Activated CD4-positive, alpha-beta T cell treated with anti-CD3 and anti-CD28 coated beads, Interleukin-2, amount 50 U/mL, for 48 hours (primary cell): ENCODE measurements around the gene SIGLEC8.
A peak's percentile ranks its signal among the peaks of the same experiment; 100 is the strongest.
"Not testable (repeated sequence)": the region's sequence is repeated elsewhere in the genome, so short reads cannot be mapped to it uniquely, and the experiment has no call there.

Source experiments
- DNase-seq, 2 experiments: peaks; one replicate each; pipeline ENCODE4 v3.0.0-alpha.2; 2020

The SIGLEC8 gene

DNA sequence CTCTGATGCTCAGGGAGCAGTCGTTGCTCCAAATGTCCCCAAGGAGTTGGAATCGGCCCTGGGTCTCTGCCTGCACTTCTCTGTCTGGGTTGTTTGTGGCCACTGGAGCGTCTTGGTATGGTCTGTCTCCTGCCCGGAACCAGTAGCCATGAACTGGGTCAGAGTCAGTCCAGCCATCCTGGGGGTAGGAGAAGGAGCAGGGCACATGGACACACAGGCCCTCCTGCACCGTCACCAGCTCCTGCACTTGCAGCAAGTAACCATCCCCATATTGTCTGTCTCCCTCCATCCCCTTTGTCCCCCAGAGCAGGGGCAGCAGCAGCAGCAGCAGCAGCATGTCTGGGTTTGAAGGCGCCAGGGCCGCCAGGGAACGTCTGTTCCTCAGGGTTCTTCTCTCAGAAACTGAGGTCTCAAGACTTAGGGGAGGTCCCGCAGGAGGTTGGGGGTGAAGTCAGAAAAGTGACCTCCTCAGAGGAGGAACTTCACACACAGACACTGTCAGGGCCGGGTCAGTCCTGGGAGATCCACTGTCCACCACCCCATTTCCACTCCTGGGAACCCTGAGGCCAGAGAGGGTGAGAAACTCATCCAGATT lies at the start of gene SIGLEC8:
Gene SIGLEC8 (minus strand): TSS at position 404 of the 595 bp plus-strand sequence. CDS start 67 bp downstream, at position 337.
- DNase-seq: no peak

DNA sequence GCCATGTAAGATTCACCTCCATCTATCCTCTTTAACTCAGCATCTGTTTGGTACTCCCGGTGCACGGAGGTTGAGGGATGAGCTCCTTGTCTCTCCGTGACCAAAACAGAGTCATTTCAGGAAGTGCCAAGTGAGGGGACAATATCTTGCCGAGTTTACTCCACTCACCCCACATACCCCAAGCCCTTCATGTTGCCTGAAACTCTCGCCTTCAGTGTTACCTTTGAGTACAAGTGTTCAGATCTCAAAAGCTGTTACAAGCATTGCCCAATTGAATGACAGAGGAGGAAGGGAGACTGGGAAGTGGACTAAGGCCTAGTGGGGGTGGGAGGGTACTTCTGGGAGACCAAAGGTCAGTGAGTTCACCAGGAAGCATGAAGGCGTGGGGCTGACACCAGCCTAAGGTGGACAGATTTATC lies 49.4 kb upstream of the SIGLEC8 start:
- DNase-seq: no peak

DNA sequence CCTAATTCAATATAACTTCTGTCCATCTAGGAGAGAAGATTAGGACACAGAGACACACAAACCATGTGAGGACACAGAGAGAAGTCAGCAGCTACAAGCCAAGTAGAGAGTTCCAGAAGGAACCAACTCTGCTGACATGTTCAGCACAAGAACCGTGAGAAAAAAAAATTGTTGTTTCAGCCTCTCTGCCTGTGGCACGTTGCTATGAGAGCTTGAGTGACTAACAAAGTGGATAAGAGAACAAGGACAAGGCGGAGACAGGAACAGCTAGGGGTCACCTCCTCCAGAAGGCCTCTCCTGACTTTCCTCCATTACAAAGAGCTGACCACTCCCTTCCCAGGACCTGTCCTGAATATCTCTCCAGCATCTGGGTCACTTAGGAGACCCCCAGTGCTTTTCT lies 48.9 kb upstream of the SIGLEC8 start:
- no peak for DNase-seq

DNA sequence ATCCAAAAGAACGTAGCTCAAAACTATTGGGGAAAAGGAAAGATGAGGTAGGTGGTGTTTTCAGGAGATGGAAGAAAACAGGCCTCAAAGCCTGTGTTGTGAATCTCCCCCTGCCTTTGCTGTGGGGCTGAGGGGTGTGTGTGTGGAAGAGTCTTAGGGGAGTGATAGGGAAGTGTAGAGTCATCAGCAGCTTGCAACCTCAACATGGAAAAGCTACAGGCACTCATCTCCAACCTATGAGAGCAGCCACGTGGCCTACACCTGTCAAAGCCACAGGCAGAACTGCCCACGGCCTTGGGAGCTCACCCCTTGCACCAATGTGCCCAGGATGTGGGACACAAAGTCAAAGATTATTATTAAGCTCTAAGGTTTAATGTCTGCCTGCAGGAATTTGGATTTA lies 47.6 kb upstream of the SIGLEC8 start:
- no peak for DNase-seq

DNA sequence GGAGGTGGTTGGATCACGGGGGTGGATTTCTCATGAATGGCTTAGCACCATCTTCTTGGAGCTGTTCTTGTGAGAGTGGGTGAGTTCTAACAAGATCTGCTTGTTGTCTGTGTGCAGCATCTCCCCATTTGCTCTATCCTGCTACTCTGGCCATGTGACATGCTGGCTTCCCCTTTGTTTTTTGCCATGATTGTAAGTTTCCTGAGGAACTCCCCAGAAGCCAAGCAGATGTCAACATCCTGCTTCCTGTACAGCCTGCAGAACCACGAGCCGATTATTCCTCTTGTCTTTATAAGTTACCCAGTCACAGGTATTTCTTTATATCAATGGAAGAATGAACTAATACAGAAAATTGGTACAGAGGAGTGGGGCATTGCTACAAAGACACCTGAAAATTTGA lies 45.6 kb upstream of the SIGLEC8 start:
- DNase-seq: no peak

DNA sequence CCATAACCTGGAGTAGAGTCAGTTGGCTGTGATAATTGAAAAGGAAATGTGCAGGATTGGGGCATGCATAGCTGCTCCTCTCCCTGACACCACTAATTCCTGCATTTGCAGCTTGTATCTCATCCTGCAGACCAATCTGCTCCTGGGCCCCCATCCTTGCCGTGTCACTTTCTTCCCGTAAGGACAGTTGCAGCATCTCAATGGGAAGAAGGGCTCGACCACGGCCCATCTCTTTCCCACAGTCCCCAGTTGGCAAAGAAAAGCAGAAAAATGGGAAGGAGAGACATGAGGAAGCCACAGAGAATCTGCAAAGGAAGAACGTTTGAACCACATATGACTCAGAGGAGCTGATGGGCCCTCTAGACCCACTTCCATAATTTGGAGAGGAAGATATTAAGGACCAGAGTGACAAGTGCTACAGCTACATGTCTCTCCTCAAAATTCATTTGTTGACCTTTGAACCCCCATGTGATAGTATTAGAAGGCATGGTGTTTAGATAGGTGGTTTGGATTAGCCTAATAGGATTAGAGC lies 45.1 kb upstream of the SIGLEC8 start:
- DNase-seq: no peak

DNA sequence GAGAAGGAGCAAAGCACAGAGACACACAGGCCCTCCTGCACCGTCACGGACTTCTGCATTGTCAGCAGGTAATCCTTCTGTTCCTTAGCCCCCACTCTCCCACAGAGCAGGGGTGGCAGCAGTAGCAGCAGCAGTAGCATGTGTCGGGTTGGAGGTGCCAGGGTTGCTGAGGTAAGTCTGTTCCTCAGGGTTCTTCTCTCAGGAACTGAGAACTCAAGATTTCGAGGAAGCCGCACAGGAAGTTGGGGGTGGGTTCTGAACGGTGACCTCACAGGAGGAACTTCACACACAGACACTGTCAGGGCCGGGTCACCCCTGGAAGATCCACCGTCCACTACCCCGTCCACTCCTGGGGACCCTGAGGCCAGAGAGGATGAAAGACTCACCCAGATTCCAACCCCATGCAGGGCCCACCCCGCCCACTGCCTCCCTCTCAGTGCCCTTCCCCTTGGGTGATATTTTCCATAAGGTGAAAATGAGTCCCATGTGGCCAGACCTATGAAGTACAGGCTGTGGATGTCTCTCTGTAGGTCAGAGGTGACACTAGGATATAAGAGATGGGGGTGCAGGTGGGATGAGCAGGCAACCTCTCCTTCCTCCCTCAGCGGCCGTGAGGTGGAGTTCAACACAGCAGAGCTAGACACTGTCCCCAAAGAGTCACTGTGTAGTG lies 43.5 kb upstream of the SIGLEC8 start, which contains the start of gene SIGLEC12:
Gene SIGLEC12 (minus strand): TSS at position 207 of the 670 bp plus-strand sequence. CDS start 67 bp downstream, at position 140.
- DNase-seq: peak; percentile 32 to 49

DNA sequence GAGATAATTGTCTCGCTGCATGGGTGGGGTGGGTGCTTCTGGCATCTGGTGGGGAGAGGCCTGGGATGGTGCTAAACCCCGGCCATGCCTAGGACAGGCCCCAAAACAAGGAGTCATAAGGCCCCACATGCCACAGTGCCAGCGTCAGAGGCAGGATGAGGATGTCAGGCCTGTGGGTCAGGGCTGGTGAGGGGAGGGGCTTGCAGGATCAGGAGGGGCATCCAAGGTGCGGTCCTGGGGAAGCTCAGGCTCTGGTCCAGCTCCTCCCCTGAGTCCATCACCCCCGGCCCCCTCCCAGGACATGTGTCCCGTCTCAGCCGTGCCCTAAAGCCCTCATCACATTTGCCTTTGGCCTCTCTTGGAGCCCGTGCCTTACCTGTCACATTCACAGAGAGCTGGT lies 42.7 kb upstream of the SIGLEC8 start:
- not testable (repeated sequence) for DNase-seq

DNA sequence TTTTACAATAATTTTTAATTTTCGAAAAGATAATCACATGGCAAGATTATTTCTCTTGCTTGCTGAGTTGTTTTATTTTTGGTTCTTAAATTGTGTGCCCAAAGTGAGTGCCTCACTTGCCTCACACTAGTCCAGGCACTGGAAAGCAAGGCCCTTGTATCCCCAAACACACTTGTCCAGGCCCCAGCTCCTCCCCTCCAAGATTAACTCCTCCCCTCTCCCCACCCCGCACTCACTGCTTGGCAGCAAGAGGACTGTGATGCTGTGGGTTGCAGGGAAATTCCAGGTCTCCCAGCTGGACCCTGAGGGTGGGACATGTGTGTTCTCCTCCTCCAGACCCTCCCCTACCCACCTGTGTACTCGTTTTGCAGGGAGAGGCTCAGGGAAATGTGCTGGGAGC lies 39.4 kb upstream of the SIGLEC8 start:
- no peak for DNase-seq

DNA sequence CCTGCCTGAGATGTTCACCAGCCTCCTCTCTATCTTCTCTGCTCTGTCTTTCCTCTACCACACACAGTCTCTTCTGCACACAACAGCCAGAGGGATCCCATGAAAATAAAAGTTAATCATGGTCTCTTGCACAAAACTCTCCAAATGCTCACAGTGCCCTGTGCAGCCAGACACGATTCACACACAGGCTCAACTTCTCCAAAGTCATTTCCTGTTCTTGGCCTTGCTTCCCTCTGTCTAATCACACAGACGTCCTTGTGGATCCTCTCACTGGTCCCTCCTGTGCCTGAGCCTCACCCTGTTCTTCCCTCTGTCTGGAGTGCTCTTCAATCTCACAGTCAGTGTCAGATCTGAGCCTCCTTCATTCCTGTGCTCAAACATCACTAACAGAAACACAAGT lies 35.5 kb upstream of the SIGLEC8 start:
- no peak for DNase-seq

DNA sequence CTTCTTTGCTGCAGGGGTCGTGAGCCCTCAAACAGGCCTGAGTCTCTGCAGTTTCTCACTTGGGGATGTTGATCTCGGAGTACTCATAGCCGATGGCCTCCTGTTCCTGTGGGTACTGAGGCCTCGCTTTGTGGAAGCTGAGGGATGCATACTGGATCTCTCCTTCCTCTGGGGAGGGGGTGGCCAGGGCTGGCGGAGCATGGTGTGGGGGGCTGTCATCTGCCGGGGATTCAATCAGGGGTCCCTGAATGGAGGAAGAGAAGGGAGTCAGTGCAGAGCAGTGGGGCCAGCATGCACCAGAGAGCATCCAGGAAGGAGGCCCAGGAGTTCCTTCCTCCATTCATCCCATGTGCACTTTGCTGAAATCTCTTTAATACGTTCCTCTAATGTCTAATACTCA lies 33.3 kb upstream of the SIGLEC8 start:
- no peak for DNase-seq

DNA sequence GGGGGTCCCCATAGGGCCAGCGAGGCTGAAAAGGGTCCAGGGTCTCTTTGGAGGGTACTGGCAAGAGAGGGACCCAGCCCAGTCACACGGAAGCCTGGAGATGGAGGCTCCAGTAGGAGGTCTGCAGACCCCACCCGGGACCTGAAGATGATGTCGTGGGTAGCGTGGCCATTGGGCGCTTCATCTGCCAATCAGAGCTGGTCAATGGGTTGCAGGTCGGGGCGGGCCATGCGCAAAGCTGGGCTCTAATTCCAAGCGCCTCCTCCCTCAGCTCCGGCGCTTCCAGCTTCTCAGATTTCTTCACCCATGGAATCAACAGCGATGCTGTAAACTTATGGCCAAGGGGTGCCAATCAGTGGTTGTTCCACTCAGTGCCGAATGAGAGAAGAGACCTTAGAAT lies 32.4 kb upstream of the SIGLEC8 start:
- no peak for DNase-seq

DNA sequence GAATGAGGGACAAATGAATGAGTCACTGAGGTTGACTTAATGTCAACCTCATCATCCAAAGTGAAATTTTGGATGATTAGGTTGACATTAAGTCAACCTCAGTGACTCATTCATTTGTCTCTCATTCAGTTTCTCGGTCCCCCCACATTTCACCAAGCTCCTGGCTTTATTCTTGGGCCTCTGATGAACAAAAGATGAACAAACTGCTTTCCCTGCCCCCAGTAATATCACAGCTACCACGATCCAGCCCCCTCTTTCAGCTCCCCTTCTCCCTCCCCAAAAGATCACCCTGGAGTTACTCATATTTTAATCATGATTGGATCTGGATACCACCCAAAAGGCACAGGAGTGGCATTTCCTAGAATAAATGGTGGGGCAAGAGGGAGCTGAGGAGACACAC lies 30.9 kb upstream of the SIGLEC8 start:
- DNase-seq: peak; percentile 18 to 35

DNA sequence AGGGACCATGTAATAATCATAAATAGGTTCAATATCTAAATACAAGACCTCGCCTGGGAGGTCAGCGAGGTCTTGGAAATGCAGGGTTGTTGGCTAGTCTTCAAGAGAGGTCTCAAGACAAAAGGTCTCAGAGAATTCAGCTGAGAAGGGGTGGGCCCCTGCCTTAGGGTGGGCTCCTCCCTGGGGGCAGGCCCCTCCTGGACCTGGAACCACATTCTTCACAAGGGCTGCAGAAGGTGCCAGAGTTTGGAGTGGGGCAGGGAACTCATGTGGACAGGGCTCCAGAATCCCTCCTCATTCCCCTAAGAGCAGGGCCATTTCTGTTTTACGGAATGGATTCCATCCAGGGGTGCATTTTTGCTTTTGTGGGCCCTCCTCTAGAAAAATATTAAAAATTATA lies 30.2 kb upstream of the SIGLEC8 start:
- DNase-seq: no peak

DNA sequence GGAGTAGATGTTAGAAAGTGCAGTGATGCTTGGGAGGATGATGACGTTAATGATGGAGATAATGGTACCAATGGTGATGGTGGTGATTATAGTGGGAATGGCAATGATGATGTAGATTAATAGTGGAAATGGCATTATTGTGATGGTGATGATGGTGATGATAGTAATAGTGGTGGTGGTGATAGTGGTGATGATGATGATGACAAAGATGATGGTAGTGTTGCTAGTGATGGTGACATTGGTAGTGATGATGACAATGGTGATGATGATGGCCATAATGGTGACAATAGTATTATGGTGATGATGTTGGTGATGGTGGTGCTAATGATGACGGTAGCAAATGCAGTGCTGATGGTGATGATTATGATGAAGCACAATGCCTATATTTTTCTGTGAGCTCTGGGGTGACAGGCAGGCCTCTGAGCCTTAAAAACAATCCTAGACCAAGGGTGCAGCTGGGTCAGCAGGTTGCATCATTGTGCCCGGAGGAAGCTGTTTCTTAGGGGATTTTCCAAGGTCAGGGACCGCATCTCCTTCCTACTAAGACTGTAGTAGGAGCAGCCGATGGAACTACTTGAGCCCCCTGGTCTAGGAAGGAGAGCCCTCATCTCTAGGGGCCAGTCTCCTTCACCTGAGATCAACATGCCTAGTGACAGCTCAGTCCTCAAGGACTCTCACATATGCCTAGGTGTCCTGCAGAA lies 27.9 kb upstream of the SIGLEC8 start:
- no peak for DNase-seq

DNA sequence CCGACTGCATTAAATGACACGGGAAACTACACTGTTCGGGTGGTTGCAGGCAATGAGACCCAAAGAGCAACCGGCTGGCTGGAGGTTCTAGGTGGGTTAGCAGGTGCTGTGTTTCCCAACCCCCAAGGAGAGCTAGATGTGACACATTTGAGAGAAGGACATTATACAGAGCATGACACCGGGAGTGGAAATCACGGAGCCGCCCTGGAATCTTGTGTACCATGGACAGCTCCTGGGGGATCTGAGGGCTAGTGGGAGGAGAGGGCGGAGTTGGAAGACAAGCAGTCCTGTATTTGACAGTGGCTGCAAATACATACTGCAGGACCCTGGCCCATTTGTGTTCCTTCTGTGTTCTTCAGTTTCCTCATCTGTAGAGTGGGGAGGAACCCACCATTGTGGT lies 22.3 kb upstream of the SIGLEC8 start:
- DNase-seq: peak; percentile 41 to 53

DNA sequence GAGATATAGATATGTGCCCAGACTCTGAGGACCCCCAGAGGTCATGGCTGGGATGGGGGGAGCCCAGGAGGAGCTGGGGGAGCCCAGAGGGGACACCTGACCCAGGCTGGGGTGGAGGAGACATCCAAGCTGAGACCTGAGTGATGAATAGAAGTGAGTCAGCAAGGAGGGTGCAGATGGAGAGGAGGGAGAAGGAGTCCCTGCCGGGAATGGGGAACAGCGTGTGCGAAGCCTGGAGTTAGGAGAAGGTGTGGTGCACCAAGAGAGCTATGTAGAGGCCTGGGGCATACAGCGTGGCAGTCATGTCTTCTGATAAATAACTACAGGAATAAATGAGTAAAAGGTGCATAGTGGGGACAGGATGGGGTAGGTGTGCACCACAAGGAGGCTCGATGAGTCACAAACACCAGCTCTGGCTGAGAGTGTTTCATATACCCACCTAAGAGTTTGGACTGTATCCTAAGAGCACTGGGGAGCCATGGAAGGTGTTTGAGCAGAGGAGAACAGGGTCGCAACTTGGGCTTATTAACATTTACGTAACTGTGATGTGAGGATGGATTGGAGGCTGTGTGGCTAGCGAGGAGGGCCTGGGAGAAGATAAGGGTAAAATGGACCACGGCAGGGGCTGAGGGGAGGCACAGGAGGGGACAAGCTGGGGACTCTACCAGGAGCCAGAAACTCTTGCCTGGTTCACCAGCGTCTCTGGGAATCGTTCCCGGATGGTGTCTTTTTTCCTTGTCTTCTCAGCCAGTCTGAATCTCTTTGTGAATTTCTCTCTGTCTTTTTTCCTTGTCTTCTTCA lies 21.5 kb upstream of the SIGLEC8 start:
- DNase-seq: peak; percentile 26 to 44

DNA sequence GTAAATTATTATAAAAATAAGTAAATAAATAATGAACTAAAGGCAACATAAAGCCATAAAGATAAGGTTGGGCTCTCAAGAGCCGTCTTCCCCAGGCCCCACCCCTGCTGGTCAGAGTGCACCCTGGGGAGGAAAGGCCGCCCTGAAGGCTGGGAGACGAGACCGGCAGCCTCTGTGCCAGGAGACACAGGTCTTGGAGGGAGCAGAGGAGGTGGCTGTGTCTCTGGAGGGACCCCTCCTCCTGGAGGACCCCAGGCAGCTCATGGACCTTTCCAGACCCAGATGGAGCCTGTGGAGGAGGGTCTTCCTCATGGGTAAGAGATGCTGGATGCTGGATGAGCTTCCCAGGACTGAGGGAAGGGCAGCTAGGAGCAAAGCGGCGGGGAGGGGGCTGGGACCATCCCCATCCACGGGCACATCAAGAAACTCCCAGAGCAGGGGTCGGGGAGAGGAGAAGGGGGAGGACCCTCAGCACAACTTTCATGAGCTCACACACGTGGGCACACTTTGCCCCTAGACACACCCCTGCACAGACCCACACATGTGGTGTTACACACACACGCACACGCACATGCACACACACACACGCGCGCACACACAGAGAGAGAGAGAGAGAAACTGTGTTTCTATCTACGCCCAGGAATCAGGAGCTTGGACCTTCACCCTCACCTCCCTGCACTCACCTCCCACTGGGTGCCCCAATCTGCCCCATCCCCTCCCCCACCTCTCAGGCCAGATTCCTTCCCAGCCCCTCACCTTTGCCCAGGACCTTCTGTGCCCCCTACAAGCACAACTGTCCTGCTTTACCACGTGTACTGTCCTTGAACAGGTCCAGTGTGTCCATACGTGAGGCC lies 20.4 kb upstream of the SIGLEC8 start, which contains the start of gene CEACAM18:
Gene CEACAM18 (plus strand): TSS at position 159 of the 854 bp plus-strand sequence.
- no peak for DNase-seq

DNA sequence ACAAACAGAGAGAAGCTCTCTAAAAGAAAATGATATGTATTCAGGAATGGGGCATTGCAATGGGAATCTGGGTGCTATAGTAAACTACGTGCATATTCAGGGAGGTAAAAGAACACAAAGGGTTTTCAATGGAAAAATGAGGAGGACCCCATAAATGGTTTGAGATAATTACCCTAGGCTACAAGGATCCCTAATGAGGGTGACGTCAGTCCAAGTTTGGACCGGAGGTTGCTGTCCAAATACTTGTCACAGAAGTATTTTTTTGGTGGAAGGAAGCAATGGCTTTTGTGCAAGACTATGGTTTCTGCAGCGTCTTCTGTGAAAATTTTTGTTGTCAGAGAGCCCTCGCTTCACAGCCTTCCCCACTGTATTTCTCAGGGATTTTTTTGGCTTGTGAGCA lies 19.1 kb upstream of the SIGLEC8 start:
- no peak for DNase-seq

DNA sequence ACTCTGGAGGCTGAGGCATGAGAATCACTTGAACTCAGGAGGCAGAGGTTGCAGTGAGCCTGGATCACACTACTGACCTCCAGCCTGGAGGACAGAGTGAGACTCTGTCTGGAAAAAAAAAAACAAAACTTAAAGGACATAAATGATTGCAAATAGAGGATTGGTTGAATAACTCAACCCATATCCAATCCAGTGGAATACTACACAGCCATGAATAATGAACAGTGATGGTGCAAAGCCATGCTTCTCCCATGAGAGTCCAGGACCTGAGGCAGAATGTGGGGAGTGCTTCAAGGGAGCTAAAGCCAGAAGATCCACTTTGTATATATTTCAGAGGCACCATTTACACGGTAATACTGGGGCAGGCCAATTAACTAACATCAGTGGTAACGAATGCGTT lies 17.9 kb upstream of the SIGLEC8 start:
- no peak for DNase-seq

DNA sequence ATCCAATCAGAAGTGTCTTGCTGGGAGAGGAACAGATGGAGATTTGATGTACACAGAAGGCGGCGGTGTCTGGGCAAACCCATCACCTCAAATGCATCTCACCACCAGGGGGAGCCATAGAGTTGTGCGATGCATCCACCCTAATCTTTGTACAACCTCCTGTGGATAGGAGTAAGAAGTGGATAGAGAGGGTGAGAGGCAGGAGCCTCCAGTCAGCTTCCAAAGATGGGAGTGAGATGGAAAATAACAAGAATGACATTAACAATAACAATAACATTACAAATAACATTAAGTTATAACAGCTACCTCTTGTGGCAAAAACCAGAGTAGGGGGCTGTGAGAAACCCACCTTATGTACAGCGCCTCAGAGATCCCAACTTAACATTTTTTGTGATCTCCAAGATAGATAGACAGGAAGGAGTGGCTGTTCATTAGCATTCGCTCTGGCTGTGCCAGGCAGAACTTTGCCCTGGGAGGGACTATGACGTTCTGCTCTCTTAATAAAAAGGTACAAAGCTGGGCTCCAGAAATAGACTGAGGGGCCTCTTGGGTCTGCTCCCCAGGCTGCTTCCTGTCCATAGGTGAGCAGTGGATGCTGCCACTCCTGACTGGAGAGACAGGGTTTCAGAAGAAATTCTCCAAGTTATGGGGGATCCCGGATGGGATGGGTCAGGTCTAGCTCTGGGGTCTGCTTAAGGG lies 14.9 kb upstream of the SIGLEC8 start:
- peak; percentile 92 to 94 for DNase-seq
